HG02981 (cell line): Measurements from ENCODE around the gene BORCS5.
A peak's percentile ranks its signal among the peaks of the same experiment; 100 is the strongest.
"Not testable (repeated sequence)": the region's sequence is repeated elsewhere in the genome, so short reads cannot be mapped to it uniquely, and the experiment has no call there.

Experiments used
- ATAC-seq: cut with Tn5 transposase; IDR thresholded peaks from one replicate; pipeline ENCODE4 v1.9.1; 2021; ENCODE audit warnings: mild to moderate bottlenecking, moderate library complexity; ENCODE audit not compliant: unreplicated experiment

BORCS5 gene

DNA sequence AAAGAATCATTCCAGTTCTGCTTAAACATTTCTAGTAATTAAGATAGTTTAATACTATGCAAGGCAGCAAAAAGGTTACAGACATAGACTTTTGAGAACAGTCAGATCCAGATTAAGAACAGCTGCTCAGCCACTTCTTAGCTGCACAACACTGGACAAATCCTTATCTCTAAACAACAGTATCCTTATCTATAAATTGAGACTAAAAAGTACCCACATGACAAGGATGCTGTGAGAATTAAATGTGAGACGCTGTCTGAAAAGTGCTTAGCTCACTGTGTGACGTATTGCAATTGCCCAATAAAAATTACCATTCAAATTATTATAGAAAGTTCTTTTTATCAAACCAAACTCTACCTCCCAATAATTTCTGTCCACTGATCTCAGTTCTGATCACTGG lies 35.5 kb downstream of the BORCS5 start:
- ATAC-seq = no peak

DNA sequence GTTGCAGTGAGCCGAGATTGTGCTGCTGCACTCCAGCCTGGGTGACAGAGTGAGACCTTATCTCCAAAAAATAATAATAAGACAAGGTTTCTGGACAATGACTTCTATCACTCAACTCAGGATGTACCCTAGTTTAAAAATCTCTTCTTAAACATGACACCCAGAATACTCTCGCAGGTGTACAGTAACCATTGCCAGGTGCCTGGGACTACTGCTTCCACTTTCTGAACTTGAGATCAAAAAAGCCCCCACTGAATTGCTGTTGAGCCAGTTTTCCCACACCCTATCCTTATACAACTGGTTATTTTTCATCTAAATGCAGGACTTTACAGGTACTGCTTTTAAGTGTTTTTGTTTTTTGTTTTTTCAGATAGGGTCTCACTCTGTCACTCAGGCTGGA lies 36.3 kb downstream of the BORCS5 start:
- no peak for ATAC-seq

DNA sequence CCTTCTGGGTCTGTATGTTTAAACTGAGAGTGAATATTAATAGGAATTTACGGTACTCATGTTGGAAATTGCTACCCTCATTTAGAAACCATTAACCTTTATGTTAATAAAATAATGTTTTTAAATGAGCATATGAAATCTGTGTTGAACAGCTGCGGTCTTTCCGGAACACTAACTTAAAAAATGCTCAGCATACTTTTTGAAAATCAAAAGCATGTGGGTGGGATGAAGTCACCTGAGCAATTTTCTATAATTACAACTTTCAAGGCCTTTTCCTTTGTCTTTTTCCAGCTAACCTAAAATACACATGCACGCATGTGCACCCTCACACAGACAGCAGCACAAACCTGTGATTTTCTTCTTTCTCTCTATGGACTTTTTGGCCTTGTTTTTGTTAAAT lies 39.8 kb downstream of the BORCS5 start:
- no peak for ATAC-seq

DNA sequence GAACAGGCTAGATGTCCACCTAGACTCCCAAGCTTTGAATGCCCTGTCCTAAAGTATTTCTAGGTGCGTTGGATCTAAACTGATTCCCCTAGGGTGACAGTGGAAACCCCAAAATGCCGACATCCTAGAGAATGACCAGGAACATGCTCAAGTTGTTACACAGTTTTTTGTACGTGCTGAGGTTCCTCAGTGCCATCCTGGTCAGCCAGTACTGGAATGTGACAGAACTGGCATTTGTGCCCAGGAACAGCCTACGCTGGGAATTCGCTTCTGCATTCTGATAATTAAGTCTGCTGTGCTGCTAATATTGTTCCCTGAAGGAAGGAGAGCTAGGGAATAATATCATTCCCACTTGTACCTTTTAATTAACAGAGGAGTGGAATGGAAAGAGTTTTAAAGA lies 40.3 kb downstream of the BORCS5 start:
- no peak for ATAC-seq

DNA sequence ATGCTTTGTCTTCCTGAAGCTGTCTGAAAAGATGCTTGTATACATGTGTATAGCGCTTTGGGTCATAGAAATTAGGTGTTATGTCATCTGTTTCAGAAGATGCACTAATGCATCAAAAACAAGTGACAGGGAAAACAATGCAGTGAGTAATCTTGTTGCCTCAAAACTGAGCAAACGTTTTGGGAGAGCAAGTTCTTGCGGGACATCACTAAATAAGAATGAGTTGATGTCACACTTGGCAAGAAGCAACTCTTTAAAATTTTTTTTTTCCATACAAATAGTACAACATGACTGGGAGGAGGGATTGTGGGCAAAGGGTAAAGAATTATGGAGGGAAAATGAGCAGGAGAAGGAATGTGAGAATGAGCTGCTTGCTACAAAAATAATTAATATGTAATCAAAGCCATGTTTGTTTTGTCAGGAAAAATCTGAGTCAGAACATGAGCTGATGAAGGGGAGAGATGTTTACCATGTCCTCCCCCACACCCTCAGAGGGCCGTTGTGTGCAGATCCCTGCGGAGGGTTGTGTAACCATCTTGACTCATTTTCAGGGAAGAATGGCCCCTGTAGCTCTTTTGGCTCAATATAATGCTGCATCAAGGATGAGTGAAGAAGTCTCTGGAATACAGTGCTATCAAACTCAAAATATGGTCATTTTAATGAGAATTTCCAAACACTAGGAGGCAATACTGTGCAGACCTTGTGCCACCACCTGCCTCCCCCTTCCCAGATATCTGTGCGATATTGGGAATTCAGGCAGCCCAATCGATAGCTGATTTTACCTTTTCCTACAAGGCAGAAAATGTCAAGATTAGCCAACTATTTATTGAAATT lies 41.4 kb downstream of the BORCS5 start:
- no peak for ATAC-seq

DNA sequence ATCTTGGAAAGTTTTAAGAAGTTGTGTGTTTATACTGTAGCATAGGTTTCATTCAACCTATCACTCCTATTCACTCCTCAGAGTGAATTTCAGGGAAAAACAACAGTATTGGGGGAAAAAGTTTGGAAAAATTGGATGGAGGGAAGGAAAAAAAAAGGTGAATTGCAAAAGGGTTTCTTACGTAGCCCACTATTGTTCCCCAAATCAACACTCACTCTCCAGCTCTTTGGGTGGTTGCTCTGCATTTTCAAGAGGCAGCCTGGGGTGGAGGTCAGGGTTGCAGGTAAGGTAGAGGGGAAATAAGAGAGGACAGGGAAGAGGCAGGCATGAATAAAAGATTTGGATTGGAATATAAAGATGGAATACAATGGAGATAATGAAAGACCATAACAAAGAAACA lies 42.3 kb downstream of the BORCS5 start:
- ATAC-seq = no peak

DNA sequence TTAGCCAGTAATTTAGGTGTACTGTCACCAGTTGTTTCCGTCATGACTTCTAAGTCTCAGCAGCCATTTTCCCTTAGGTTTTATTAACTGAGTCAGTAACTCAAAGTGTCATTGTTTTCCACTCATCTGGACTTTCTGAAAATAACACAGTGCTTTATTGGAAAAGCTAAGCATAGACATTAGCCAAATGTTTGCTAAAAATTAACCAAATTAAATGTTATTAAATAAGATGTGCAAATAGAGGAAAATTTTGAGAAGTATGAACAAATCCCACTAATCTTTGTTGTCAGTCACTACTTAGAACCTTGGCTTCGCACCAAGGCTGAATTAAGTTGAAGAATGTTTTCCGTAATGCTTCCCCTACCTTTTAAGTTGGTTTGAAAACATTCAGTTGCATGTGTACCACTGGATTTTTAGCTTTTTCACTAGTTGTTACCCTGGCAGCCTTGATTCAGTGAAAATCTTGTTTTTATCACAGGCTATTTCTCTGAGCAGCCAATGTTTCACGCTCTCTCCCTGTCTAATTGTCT lies 43.0 kb downstream of the BORCS5 start:
- ATAC-seq = no peak

DNA sequence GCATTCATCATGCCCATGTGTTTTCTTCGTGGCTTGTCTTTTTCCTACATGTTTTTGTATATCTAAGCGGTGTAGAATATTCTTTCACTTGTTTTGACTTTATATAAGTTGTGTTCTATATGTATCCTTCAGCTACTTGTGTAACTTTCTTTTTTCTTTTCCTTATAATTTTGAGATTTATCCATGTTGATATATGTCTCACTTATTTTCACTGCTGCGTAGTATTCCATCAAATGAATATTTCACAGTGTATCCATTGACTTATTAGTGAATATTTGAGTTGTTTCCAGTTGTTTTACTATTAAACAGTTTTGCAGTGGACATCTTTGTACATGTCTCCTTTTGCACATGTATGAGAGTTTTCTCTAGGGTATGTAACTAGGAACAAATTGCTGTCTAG lies 43.9 kb downstream of the BORCS5 start:
- ATAC-seq = no peak

DNA sequence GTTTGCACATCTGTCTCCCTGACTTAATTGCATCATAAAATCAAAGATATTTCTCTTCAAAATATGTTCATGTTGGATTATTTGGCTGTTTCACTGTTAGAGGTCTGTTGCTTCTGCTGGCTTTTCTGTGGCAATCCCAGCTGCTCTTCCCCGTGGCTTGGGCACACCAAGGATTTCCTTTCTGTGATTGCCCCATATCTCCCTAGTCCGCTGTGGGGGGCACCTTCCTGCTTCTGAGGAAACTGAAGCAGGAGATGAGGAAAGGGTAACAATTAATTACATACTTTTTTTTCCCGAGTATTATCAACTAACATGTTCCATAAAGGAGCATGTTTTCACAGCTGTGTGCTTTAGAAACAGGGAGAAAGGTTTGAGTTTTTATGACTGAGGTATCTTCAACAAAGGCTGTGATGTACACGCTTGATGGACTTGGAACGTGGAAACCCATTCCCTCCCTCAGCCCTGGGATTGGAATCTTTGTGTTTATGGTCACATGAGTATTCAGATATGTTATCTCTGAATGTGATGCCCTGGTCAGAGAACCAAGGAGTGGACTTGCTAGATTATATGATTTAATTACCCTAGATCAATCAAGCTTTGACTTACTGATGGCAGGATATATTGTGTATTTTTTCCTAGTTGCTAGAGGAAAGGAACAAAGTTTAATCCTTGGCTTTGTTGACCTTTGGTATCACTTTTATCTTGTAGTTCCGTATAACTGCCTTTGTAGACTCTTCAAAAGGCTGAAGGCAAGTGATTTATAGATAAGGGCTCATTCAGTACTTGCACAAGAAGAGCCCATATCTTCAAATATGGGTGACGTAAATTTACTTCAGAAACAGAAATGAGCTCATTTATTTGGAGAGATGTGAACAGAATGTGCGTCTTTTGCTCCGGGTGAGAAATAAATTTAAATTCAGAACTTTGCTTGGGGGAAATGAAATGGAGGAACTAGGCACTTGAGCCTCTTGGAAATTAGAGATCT lies 46.7 kb downstream of the BORCS5 start:
- ATAC-seq = no peak

DNA sequence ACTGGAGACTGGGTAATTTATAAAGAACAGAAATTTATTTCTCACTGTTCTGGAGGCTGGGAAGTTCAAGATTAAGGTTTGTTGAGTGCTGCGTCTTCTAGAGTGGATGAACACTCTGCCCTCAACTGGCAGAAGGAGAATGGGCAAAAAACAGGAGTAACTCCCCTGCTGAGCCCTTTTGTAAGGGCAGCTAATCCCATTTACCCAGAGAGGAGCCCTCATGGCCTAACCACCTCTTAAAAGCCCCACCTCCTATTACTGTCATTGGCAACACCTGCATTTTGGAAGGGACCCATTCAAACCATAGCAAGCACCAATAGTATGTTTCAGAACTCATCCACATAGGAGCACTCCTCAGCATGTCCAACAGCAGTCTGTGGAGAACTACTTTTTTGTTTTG lies 47.4 kb downstream of the BORCS5 start:
- no peak for ATAC-seq

DNA sequence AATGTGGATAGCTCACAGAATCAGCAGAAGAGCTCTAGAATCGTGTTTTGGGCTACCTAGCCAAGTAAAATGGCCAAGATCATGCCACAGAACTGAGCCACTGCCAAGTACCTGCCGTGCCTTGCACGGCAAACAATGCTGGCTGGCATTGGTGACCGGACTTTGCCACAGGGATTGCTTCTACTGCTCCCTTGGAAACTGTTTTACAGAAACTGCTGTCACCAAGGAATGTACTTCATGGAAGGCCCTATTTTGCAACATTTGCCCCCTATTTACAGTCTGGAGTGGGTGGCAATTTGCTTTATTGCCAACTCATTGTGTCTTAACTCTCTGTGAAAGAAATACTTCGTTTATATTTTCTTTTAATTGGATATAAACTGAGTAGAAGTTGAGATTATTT lies 49.0 kb downstream of the BORCS5 start:
- no peak for ATAC-seq

DNA sequence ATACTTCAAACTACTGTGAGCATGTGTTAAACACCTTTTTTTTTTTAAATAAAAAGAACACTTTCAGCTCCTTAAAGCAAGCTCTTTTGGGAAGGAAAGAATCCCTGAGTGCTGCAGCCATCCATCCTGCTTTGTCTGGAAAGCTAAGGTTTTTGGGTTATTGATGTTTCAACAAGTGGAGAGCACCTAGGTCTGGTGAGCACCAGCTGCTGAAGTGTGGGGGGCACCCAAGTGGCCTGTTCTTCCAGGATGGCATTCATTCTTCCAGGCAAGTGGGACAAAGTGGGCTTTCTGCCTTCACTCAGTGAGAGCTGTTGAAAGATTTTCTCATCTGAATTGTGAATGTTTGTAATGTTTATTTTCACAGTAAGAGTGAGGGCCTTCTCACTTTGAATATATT lies 49.9 kb downstream of the BORCS5 start:
- no peak for ATAC-seq

DNA sequence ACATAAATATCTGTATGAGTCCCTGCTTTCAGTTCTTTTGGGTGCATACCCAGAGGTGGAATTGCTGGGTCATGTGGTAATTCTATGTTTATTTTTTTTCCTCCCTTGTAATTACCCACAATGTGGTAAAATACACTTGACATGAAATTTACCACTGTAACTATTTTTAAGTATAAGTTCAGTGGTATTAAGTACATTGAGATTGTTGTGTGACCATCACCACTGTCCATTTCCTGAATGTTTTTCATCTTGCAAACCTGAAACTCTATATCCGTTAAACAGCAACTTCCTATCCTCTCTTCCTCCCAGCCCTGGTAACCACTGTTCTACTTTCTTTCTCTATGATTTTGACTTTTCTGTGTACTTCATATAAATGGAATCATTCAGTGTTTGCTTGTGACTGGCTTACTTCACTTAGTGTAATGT lies 51.4 kb downstream of the BORCS5 start:
- ATAC-seq = peak; percentile 70

DNA sequence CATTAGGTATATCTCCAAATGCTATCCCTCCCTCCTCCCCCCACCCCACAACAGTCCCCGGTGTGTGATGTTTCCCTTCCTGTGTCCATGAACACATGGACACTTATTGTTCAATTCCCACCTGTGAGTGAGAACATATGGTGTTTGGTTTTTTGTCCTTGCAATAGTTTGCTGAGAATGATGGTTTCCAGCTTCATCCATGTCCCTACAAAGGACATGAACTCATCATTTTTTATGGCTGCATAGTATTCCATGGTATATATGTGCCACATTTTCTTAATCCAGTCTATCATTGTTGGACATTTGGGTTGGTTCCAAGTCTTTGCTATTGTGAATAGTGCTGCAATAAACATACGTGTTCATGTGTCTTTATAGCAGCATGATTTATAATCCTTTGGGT lies 52.5 kb downstream of the BORCS5 start:
- not testable (repeated sequence) for ATAC-seq

DNA sequence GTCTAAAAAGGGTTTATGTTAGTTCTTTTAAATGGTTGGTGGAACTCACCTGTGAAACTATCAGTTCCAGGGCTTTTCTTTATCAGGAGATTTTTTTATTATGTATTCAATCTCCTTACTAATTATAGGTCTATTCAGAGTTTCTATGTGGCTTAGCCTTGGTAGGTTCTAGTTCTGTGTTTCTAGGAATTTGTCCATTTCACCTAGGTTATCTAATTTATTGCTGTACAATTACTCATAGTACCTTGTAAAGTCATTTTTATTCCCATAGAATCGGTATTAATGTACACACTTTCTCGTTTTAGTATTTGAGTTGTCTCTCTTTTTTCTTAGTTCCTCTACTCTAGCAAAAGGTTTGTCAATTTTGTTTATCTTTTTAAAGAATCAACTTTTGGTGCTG lies 59.0 kb downstream of the BORCS5 start:
- ATAC-seq = no peak

DNA sequence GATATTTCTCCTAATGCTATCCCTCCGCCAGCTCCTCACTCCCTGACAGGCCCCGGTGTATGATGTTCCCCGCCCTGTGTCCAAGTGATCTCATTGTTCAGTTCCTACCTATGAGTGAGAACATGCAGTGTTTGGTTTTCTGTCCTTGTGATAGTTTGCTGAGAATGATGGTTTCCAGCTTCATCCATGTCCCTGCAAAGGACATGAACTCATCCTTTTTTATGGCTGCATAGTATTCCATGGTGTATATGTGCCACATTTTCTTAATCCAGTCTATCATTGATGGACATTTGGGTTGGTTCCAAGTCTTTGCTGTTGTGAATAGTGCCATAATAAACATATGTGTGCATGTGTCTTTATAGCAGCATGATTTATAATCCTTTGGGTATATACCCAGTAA lies 62.3 kb downstream of the BORCS5 start:
- ATAC-seq = not testable (repeated sequence)

DNA sequence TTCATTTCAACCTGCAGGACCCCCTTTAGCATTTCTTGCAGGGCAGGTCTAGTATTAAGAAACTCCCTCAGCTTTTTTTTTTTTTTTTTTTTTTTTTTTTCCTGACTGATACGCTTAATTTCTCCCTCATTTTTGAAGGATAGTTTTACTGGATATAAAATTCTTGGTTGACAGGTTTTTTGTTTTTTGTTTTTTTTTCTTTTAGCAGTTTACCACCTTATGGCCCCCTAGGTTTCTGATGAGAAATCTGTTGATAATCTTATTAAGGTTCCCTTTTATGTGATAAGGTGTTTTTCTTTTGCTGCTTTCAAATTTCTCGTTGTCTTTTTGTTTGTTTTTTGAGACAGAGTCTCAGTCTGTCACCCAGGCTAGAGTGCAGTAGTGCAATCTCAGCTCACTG lies 66.5 kb downstream of the BORCS5 start:
- no peak for ATAC-seq

DNA sequence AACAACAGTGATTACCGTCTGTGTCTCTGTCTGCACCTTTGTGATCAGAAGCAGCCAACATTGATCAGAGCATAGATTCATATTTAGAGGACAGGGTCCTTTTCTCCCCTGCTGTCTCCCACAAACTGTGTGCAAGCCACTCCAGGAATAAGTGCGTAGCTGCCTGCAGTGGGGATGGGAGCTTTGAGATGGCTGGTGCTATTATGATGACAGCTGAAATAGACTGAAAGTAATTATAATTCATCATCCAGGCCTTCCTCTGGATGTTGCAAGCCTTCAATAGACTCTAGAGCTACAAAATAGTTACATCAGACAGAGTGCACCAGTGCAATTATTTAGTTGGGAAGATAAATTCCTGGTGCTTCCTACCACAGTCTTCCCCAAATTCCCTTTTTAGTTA lies 68.1 kb downstream of the BORCS5 start:
- no peak for ATAC-seq

DNA sequence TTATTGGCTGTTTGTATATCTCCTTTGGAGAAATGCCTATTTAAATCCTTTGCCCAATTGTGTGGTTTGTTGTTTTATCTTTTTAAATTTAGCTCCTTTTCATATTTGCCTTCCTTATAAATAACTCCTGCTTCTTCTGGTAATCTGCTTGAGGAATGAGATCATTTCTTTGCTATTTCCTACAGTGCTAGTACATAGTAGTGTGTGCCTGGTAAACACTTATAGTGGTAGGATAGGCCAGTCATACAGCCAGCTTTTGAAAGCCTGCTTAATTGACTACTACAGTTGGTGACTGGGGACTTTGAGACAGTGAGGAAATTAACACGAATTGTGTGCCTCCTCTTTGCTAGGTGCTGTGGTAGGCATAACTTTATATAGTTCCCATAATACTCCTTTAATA lies 68.7 kb downstream of the BORCS5 start:
- ATAC-seq = no peak

DNA sequence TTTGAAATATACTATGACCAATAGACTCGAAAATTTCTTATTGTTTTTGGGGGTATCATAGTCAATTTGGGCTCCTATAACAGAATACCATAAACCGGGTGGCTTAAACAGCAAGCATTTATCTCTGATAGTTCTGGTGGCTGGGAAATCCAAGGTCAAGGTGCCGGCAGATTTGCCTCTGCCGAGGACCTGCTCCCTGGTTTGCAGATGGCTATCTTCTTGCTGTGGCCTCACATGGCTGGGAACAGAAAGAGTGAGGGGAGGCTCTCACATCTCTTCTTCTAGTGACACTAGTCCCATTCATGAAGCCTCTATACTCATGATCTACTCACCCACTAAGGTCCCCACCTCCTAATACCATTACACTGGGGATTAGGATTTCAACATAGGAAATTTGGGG lies 70.7 kb downstream of the BORCS5 start:
- no peak for ATAC-seq

DNA sequence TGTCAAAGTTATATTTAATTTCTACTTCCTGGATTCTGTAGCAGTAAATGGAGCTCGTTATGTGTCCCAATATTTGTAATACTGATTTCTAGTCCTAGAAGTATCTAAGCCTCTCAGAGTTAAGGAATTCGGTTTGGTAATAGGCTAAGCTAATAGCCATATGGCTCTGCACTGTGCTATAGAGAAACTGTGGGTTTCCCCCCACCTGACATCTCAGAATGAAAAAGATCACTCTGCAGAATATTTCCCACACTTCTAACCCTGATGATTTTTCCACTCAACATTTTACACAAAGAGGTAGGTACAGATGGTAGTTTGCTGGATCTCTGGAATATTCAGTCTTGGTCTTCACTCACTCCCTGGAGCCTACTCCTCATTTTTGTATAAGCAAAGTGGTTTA lies 71.2 kb downstream of the BORCS5 start:
- ATAC-seq = no peak
